Mammary epithelial cell (primary cell): ENCODE results near the gene EDC3.

Source experiments
- CTCF ChIP-seq, 2 donors: IDR thresholded peaks in 1 of 2; conservative IDR thresholded peaks in 1 of 2; 2 replicates each; pipeline ENCODE4 v1.5.1; 2011 to 2012; ENCODE audit warnings: inconsistent platforms in 2 of 2, low read length in 2 of 2, mild to moderate bottlenecking in 2 of 2, control low read depth in 1 of 2, low read depth in 1 of 2; ENCODE audit not compliant: insufficient read depth in 1 of 2; ENCODE audit errors: extremely low read depth in 1 of 2
- EZH2 ChIP-seq: IDR thresholded peaks from 2 replicates; pipeline ENCODE4 v1.6.1; 2012; ENCODE audit warnings: low read length, inconsistent platforms, borderline replicate concordance

DNA sequence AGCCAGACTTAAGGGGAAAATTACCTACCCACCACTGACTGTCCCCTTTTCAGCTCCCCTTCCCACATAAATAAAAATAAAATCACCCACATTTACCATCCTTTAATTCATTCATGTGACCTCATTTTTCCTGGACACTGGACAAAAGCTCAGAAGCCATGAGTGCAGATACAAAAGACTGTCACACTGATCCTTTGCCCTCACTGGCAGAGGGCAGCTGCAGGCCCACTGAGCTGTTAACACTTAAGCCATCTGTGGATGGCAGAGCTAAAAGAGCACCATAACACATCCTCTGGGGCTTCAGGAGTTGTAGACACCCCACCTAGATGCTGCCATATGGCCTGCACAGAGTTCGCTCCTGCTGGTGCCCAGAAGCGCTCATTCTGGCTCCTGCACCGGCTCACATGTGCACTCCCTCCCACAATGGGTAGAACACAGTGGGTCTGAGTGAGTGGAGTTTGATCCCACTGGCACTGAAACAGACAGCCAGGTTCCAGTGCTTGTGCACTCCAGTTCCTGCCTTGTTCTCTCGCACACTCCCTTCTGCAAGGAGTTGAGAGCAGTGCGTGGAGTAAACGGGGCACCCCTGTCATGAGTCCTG lies 38.8 kb downstream of the EDC3 start:
- TF ChIP-seq EZH2: no peak
- TF ChIP-seq CTCF (conservative IDR thresholded peaks at IDR 0.05 in 1 of 2, IDR thresholded peaks at IDR 0.05 in 1 of 2; ENCODE audit: extremely low read depth in 1 of 2, insufficient read depth in 1 of 2, low read depth in 1 of 2, low read length in 2 of 2): no peak
